Heart left ventricle (tissue), 16 donors: ENCODE results near the gene MAP10. TPM values are rescaled to one million over a fixed set of nuclear protein-coding genes. Genes with fewer than 3 reads are reported as not detected.
A peak's percentile ranks its signal among the peaks of the same experiment; 100 is the strongest.
"Not testable (repeated sequence)": the region's sequence is repeated elsewhere in the genome, so short reads cannot be mapped to it uniquely, and the experiment has no call there.

Experiments used
- ATAC-seq, 4 donors: fragments of 200-7000 bp; cut with Tn5 transposase; one replicate each; pipeline ENCODE4 v1.9.1; 2020 to 2022; ENCODE audit warnings: moderate library complexity in 4 of 4, mild to moderate bottlenecking in 3 of 4, moderate number of reproducible peaks in 1 of 4
- DNase-seq, 5 donors: peaks; one replicate each; pipeline ENCODE4 v3.0.0-alpha.2; 2020
- H3K27ac ChIP-seq, 12 donors: fragments of 200-600 bp; sonication (generic) in 4 of 12; one replicate each; pipeline versions ENCODE4 v1.5.0 to v1.8.0; 2016 to 2022; ENCODE audit warnings: mild to moderate bottlenecking in 2 of 12
- H3K27me3 ChIP-seq, 9 donors: fragments of 200-600 bp; sonication (generic) in 2 of 9; one replicate each; pipeline versions ENCODE4 v1.5.1 to v1.8.0; 2016 to 2022; ENCODE audit warnings: mild to moderate bottlenecking in 3 of 9
- H3K36me3 ChIP-seq, 9 donors: fragments of 200-600 bp; sonication (generic) in 2 of 9; one replicate each; pipeline versions ENCODE4 v1.5.0 to v1.8.0; 2018 to 2022; ENCODE audit warnings: mild to moderate bottlenecking in 2 of 9
- H3K4me1 ChIP-seq, 12 donors: fragments of 200-600 bp; sonication (generic) in 4 of 12; one replicate each; pipeline versions ENCODE4 v1.5.0 to v1.8.0; 2016 to 2022; ENCODE audit warnings: mild to moderate bottlenecking in 3 of 12
- H3K4me3 ChIP-seq, 12 donors: fragments of 200-600 bp; sonication (generic) in 4 of 12; one replicate each; pipeline versions ENCODE4 v1.5.0 to v1.8.0; 2017 to 2022; ENCODE audit warnings: mild to moderate bottlenecking in 9 of 12, moderate library complexity in 4 of 12
- H3K9me3 ChIP-seq, 12 donors: fragments of 200-600 bp; sonication (generic) in 4 of 12; one replicate each; pipeline versions ENCODE4 v1.5.0 to v1.8.0; 2016 to 2022; ENCODE audit warnings: mild to moderate bottlenecking in 1 of 12
- POLR2A ChIP-seq, 2 donors: fragments of 450-650 bp; IDR thresholded peaks; one replicate each; pipeline ENCODE4 v1.6.1; 2017; ENCODE audit warnings: antibody characterized with exemption in 2 of 2, mild to moderate bottlenecking in 2 of 2, moderate library complexity in 2 of 2
- WGBS, 4 donors: extraction: QIAGEN DNeasy Blood & Tissue Kit in 2 of 4; methylation state at CpG; one replicate each; pipeline versions ENCODE4 v1.1.5 to v1.1.7; 2013 to 2018; 5-methylcytosine and 5-hydroxymethylcytosine counted together
- intact Hi-C, 10 donors: fragments of 100-400 bp; cut with DNase I; formaldehyde crosslinking; loops; one replicate each; pipeline versions ENCODE4 v1.11.1 to v1.14.2; 2022
- polyA plus RNA-seq, 2 donors: library from polyadenylated mRNA; stranded (reverse); fragments of 200-250 nt; gene quantifications; one replicate each; pipeline ENCODE4 v1.2.3, GENCODE V29; 2013
- total RNA-seq, 9 donors: library from RNA; depleted of rRNA in 2 of 9; stranded (reverse); fragments of >200 nt in 2 of 9; fragmentation: NEBNext Ultra II Directional in 3 of 9; extraction: Animal tissue kit (Norgen Biotek cat#: 25700) in 3 of 9; gene quantifications; one replicate each; pipeline versions ENCODE4 v1.1.0 to v1.2.4, GENCODE V29; 2016 to 2023
- TF ChIP-seq, protein P1 (sequence below), 12 donors: fragments of 200-600 bp; sonication (generic) in 4 of 12; IDR thresholded peaks; one replicate each; pipeline versions ENCODE4 v1.5.0 to v1.8.0; 2018 to 2022; ENCODE audit warnings: antibody characterized with exemption in 12 of 12, mild to moderate bottlenecking in 5 of 12
- donor health status: ischemic (EF 13 %, LVEDD 7.1; RV severe dilation, severe dysfunction).
- donor health status: healthy with polysubstance abuse.
- donor health status: DM: no; HTN: yes; CAD: no.
- donor health status: DM: no; HTN: no; CAD: no.
- donor health status: ischemic (EF 25% LVEDD 6.9; RV normal size, moderate dysfunction).
- donor health status: ischemic (EF 25% LVEDD 5.7; RV mildly dilated, moderate dysfunction).
- donor health status: healthy.
- donor health status: DM: yes; HTN: yes; CAD: no.
- donor health status: ischemic (EF 35%, LVEDD 5.7; RV mildly dilated, moderate dysfunction).
- donor health status: nonischemic (EF 11% LVEDD 7.7; RV severe dilation, severe dysfunction).
- donor health status: DM: yes; HTN: yes; CAD: no.
- donor health status: PGD.
- donor health status: ischemic (EF 29% LVEDD 5.4; RV normal size, mild dysfunction).
- donor health status: nonischemic (EF 23%, LVEDD 6.1; RV moderate dilation, normal function).

Gene MAP10
- total and polyA plus RNA-seq, 11 donors = 1.5 to 4.9 (median 3.5) TPM

DNA sequence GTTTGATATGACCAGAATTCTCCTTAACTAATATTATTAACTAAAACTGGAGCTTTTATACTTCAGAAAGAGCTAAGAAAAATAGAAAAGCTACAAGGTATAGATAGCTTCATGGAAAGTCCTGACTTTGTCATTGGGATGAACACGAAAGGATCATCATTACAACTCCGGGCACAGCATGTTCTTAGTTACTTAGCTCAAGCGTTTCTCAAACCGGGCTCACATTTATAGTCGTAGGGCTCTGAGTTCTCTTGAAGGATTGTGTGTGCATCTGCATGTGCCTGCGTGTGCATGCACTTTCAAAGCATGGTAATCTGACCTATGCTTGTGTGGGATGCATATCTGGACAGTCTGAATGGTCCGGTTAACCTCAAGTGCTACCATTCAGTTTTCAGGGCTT is 20.4 kb upstream of the MAP10 start:
- no peaks in the 10 kb centered on the region for H3K27me3 ChIP-seq
- WGBS, 4 donors = 86 to 91% (median 90%) methylated on average over 7 of the region's 7 CpGs
- no peaks in the 10 kb centered on the region for H3K36me3 ChIP-seq
- TF ChIP-seq, protein P1, sequence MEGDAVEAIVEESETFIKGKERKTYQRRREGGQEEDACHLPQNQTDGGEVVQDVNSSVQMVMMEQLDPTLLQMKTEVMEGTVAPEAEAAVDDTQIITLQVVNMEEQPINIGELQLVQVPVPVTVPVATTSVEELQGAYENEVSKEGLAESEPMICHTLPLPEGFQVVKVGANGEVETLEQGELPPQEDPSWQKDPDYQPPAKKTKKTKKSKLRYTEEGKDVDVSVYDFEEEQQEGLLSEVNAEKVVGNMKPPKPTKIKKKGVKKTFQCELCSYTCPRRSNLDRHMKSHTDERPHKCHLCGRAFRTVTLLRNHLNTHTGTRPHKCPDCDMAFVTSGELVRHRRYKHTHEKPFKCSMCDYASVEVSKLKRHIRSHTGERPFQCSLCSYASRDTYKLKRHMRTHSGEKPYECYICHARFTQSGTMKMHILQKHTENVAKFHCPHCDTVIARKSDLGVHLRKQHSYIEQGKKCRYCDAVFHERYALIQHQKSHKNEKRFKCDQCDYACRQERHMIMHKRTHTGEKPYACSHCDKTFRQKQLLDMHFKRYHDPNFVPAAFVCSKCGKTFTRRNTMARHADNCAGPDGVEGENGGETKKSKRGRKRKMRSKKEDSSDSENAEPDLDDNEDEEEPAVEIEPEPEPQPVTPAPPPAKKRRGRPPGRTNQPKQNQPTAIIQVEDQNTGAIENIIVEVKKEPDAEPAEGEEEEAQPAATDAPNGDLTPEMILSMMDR (IDR thresholded peaks at IDR 0.05) = no peak
- no peak for TF ChIP-seq POLR2A (IDR thresholded peaks at IDR 0.05)
- no peak overlapping the region for H3K4me3 ChIP-seq
- H3K4me1 ChIP-seq = no peaks in the 10 kb centered on the region
- no peak for DNase-seq
- intact Hi-C loops = no loop called here
- H3K27ac ChIP-seq = no peak overlapping the region
- no peaks in the 10 kb centered on the region for H3K9me3 ChIP-seq
- ATAC-seq = no peak

- H3K36me3 ChIP-seq, H3K9me3 ChIP-seq, H3K4me1 ChIP-seq, H3K27me3 ChIP-seq, H3K4me3 ChIP-seq, ATAC-seq, intact Hi-C loops, DNase-seq, H3K27ac ChIP-seq: not testable (repeated sequence)
- WGBS, 4 donors = 100% methylated on average over 1 of the region's 1 CpG
These were observed 19.6 kb upstream of the MAP10 start for GRCh38 chr1:232785630-232786029.

DNA sequence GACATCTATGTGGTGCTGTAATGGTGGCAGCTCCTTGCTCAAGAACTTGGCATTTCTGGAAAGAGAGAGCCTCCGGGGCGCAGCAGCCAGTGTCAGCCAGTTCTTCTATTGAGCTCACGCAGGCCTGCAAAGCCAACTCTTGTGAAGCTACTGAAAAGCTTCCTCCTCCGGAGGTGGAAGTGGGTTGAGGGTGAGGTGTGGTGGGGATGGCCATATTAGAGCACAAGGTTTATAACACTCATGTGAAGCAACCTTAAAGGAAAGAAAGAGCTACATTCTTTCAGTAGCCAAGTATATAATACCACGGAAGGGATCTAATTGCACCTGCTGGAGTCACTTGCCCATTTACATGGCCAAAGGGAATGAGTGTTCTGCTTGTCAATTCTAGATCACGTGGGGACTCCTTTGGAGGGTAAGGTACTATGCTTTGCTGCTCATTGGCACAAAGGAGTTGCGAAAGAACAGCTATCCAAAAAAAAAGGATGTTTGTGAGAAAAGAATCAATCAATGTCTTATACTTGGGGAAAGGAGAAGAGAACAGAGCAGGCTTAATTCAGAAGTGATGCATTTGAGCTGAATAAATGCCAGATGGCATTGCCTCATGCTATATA is 18.3 kb upstream of the MAP10 start:
- ATAC-seq (no peak), DNase-seq (no peak)
- H3K36me3 ChIP-seq = no peaks in the 10 kb centered on the region
- intact Hi-C loops = no loop called here
- H3K4me3 ChIP-seq = no peak overlapping the region
- no peaks in the 10 kb centered on the region for H3K4me1 ChIP-seq
- WGBS, 4 donors = 91 to 92% (median 91%) methylated on average over 7 of the region's 7 CpGs
- no peaks in the 10 kb centered on the region for H3K9me3 ChIP-seq
- no peaks in the 10 kb centered on the region for H3K27me3 ChIP-seq
- H3K27ac ChIP-seq = no peak overlapping the region
- TF ChIP-seq POLR2A (IDR thresholded peaks at IDR 0.05) = no peak
- TF ChIP-seq, protein P1 (IDR thresholded peaks at IDR 0.05) = no peak

- no peak overlapping the region for H3K4me3 ChIP-seq
- no peaks in the 10 kb centered on the region for H3K9me3 ChIP-seq
- no peaks in the 10 kb centered on the region for H3K36me3 ChIP-seq
- intact Hi-C loops = no loop called here
- H3K27me3 ChIP-seq = no peaks in the 10 kb centered on the region
- H3K27ac ChIP-seq = no peak overlapping the region
- WGBS, 4 donors = 77 to 84% (median 79%) methylated on average over 7 of the region's 7 CpGs
- ATAC-seq = peak in 3 of 4 donors; percentile 72 to 89 (median 75)
- TF ChIP-seq, protein P1 (IDR thresholded peaks at IDR 0.05) = no peak
- no peak for TF ChIP-seq POLR2A (IDR thresholded peaks at IDR 0.05)
- no peak for DNase-seq
- peaks cover 0 to under 1% (median 0%) of the 10 kb centered on the region in 12 donors for H3K4me1 ChIP-seq
These were observed 16.9 kb upstream of the MAP10 start for GRCh38 chr1:232788235-232788872.
